Measurements from ENCODE around the gene KLHL6. TPM values are rescaled to one million over a fixed set of nuclear protein-coding genes. Genes with fewer than 3 reads are reported as not detected.

The KLHL6 gene
- total and polyA plus RNA-seq, 4 experiments from 2014 or later, result 8.4 to 56.1 (median 39.5) TPM

DNA sequence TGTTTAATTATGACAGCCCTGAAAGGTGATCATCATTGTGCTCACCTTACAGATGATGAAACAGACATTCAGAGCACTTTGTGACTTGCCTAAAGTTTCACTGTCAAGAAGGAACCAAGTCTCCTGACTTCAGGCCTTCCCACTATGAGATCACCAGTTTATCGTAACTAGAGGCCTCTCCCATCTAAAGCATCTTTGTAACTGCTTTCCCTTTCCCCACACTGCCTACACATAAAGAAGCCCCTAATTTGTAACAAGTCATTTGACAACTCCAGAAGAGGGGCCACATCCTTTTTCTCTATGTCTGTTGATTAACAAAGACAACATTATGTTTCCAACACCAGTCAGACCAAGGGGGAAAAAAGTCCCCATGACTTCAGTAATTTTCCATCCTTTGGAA is 1.1 kb downstream of the KLHL6 start:
- POLR2A ChIA-PET (ENCODE audit: partially characterized antibody), result interaction anchor here (1.7 kb wide), 2 partner anchors 38 to 41 kb away, joined by 5 to 13 read pairs; no protein-coding TSS in a partner anchor
- intact Hi-C loops (cut with micrococcal nuclease), result loop anchor here (2.0 kb wide), 2 partner anchors 32 to 142 kb away; partner anchors contain the start of gene YEATS2
- Mint-ChIP-seq H3K36me3 (peaks cover 17 to 31% of the 10 kb centered on the region in 2 donors), H3K9me3 (no peaks in the 10 kb centered on the region), H3K4me1 (peaks cover 39 to 68% (median 52%) of the 10 kb centered on the region in 4 donors), H3K27me3 (no peaks in the 10 kb centered on the region), H3K4me3 (peak overlapping the region; percentile 86 to 100 (median 98)), H3K27ac (peak overlapping the region; percentile 87 to 96 (median 91))
- peak in 2 of 5 donors; percentile 17 to 54 for DNase-seq
- CTCF ChIA-PET (ENCODE audit: partially characterized antibody), result interaction anchor here (1.6 kb wide), 1 partner anchor 35 kb away, joined by 5 read pairs; no protein-coding TSS in a partner anchor
- Histone ChIP-seq H3K4me1 (ENCODE audit: insufficient read depth, low read length) (peaks cover 59% of the 10 kb centered on the region), H3K9me3 (ENCODE audit: control insufficient read depth in 1 of 2, low read length in 2 of 2) (no peaks in the 10 kb centered on the region), H3K27ac (ENCODE audit: low read depth, low read length) (peak overlapping the region; percentile 80), H3K4me3 (ENCODE audit: low read length in 2 of 2) (peak overlapping the region; percentile 66 to 70), H3K36me3 (ENCODE audit: insufficient read depth, low read length) (no peaks in the 10 kb centered on the region), H3K27me3 (ENCODE audit: insufficient read depth, low read length) (no peaks in the 10 kb centered on the region)

DNA sequence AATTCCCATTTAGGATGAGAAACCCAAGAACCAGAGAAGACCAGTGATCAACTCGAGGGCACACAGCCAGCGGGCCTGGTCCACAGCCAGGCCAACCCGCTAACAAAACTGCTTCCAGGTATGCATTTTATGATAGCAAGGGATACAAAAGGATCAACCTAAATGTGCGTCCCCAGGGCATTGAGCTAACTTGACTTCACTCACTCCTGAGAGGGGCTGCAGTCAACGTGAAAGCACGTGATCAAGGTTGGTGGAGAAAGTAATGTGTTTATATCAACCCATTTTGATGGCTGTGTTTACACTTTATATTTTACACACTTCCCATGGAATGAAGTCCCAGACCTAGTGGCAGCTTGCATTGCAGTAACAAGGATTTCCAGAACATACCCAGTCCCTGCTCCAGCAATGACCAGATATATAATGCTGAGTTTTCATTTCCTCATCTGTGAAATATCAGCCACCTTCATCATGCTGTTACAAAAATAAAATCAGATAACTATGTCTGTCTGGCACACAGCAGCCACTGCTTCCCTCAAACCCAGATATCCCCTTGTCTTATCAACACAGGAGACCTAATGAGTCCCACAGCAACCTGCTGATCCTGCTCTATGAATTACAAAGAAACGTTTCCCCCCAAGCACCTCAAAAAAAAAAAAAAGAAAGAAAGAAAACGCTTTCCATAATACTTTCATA is 2.0 kb downstream of the KLHL6 start:
- peak overlapping the region; percentile 86 to 100 (median 98) for H3K4me3 Mint-ChIP-seq
- H3K9me3 Mint-ChIP-seq, result no peaks in the 10 kb centered on the region
- Histone ChIP-seq H3K27me3 (ENCODE audit: insufficient read depth, low read length) (no peaks in the 10 kb centered on the region), H3K4me1 (ENCODE audit: insufficient read depth, low read length) (peaks cover 67% of the 10 kb centered on the region), H3K4me3 (ENCODE audit: low read length in 2 of 2) (peak overlapping the region; percentile 66 to 70), H3K9me3 (ENCODE audit: control insufficient read depth in 1 of 2, low read length in 2 of 2) (no peaks in the 10 kb centered on the region), H3K27ac (ENCODE audit: low read depth, low read length) (peak overlapping the region; percentile 80), H3K36me3 (ENCODE audit: insufficient read depth, low read length) (no peaks in the 10 kb centered on the region)
- H3K27me3 Mint-ChIP-seq, result no peaks in the 10 kb centered on the region
- ChIA-PET CTCF (ENCODE audit: partially characterized antibody) (interaction anchor here (1.6 kb wide), 1 partner anchor 38 kb away, joined by 5 read pairs; no protein-coding TSS in a partner anchor), POLR2A (ENCODE audit: partially characterized antibody) (interaction anchor here (1.5 to 2.1 kb wide), 3 partner anchors 12 to 83 kb away, joined by 4 to 9 read pairs (median 6); no protein-coding TSS in a partner anchor)
- peak overlapping the region; percentile 87 to 96 (median 91) for H3K27ac Mint-ChIP-seq
- H3K36me3 Mint-ChIP-seq, result peaks cover 20 to 33% of the 10 kb centered on the region in 2 donors
- DNase-seq, result no peak
- intact Hi-C loops (cut with micrococcal nuclease), result loop anchor here (2.0 kb wide), 2 partner anchors 33 to 143 kb away; partner anchors contain the start of gene YEATS2
- H3K4me1 Mint-ChIP-seq, result peaks cover 43 to 73% (median 56%) of the 10 kb centered on the region in 4 donors

DNA sequence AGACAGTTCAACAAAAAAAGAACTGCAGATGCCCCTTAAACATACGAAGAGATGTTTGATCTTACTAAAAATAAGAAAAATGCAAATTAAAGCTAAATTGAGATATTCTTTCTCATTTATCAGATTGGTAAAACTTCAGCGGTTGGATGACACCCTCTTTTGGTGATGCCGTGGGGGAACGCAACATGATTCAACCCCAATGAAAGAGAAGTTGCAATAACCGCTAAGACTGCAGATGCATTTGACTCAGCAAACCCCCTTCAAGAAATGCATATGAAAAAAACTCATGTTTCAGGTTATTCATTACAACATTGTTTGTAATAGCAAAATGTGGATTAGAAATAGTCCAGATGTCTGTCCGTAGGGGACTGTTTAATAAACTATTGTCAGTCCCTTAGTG is 3.6 kb downstream of the KLHL6 start:
- ChIA-PET POLR2A (ENCODE audit: partially characterized antibody) (interaction anchor here (1.7 to 2.1 kb wide), 2 partner anchors 36 to 85 kb away, joined by 4 to 6 read pairs; no protein-coding TSS in a partner anchor), CTCF (ENCODE audit: partially characterized antibody) (interaction anchor here (0.7 to 1.6 kb wide), 3 partner anchors 8 to 218 kb away, joined by 3 to 5 read pairs (median 3); no protein-coding TSS in a partner anchor)

DNA sequence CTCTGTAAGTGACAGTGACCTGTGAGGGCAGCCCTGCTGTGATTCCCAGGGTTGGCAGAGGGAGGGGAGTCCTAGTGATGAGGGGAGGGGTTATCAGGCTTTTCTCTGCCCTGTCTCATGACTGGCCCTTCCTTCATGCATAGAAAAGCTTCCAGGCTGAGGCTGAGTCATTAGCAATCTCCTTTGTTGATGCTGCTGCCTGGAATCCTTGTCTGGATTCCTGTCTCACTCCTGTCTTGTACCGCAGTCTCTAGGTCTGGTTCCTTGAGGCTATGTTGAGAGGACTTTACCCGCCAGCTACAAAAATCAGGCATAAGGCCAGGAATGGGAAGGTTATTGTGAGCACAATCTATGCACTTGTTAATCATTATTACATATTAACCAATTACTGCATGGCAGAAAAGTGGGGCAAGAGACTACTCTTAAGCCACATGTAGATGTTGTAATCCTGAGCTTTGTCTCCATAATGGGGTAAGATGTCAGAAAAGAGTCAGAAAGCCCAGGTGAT is 7.2 kb downstream of the KLHL6 start:
- POLR2A ChIA-PET (ENCODE audit: partially characterized antibody), result interaction anchor here (1.3 kb wide), 1 partner anchor 20 kb away, joined by 3 read pairs; no protein-coding TSS in a partner anchor
- H3K4me3 ChIP-seq (ENCODE audit: low read length in 2 of 2), result no peak overlapping the region
- no peaks in the 10 kb centered on the region for H3K27me3 Mint-ChIP-seq
- peaks cover 4% of the 10 kb centered on the region for H3K36me3 ChIP-seq (ENCODE audit: insufficient read depth, low read length)
- peak overlapping the region in 2 of 8 donors; percentile 7 to 65 for H3K4me3 Mint-ChIP-seq
- DNase-seq, result no peak
- no peaks in the 10 kb centered on the region for H3K9me3 Mint-ChIP-seq
- H3K4me1 Mint-ChIP-seq, result peaks cover 49 to 87% (median 66%) of the 10 kb centered on the region in 4 donors
- H3K4me1 ChIP-seq (ENCODE audit: insufficient read depth, low read length), result peaks cover 72% of the 10 kb centered on the region
- no peak overlapping the region for H3K27ac ChIP-seq (ENCODE audit: low read depth, low read length)
- H3K27me3 ChIP-seq (ENCODE audit: insufficient read depth, low read length), result no peaks in the 10 kb centered on the region
- H3K9me3 ChIP-seq (ENCODE audit: control insufficient read depth in 1 of 2, low read length in 2 of 2), result no peaks in the 10 kb centered on the region
- H3K27ac Mint-ChIP-seq, result peak overlapping the region in 1 of 7 donors; percentile 30
- peaks cover 34 to 38% of the 10 kb centered on the region in 2 donors for H3K36me3 Mint-ChIP-seq
- intact Hi-C loops (cut with micrococcal nuclease), result no loop called here
- CTCF ChIA-PET (ENCODE audit: partially characterized antibody), result no interaction called here

More for the DNA sequence above, 3.6 kb downstream of the KLHL6 start:
- Histone ChIP-seq H3K4me3 (ENCODE audit: low read length in 2 of 2) (peak overlapping the region in 1 of 2 donors; percentile 3), H3K27me3 (ENCODE audit: insufficient read depth, low read length) (no peaks in the 10 kb centered on the region), H3K27ac (ENCODE audit: low read depth, low read length) (no peak overlapping the region), H3K9me3 (ENCODE audit: control insufficient read depth in 1 of 2, low read length in 2 of 2) (no peaks in the 10 kb centered on the region), H3K36me3 (ENCODE audit: insufficient read depth, low read length) (peaks cover 4% of the 10 kb centered on the region), H3K4me1 (ENCODE audit: insufficient read depth, low read length) (peaks cover 75% of the 10 kb centered on the region)
- intact Hi-C loops (cut with micrococcal nuclease), result no loop called here
- peak overlapping the region; percentile 45 to 100 (median 79) for H3K4me3 Mint-ChIP-seq
- peaks cover 48 to 86% (median 65%) of the 10 kb centered on the region in 4 donors for H3K4me1 Mint-ChIP-seq
- DNase-seq, result peak in 1 of 5 donors; percentile 15
- H3K27ac Mint-ChIP-seq, result peak overlapping the region in 3 of 7 donors; percentile 34 to 96 (median 41)
- no peaks in the 10 kb centered on the region for H3K27me3 Mint-ChIP-seq
- H3K36me3 Mint-ChIP-seq, result peaks cover 22 to 46% of the 10 kb centered on the region in 2 donors
- no peaks in the 10 kb centered on the region for H3K9me3 Mint-ChIP-seq

DNA sequence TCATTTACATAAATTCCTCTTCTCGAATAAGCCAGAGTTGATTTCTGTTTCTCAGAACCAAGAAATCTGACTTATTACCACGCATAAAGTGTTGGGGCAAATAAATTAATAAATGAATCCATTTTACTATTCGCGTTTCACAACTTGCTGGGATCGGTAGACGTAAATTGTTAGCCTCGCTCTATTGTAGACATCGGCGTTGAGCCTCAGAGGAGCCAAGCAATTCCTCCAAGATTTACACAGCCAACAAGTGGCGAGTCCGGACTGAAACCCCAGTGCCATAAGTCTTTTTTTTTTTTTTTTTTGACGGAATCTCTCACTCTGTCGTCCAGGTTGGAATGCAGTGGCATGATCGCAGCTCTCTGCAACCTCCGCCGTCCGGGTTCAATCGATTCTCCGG is 8.9 kb downstream of the KLHL6 start:
- ChIA-PET POLR2A (ENCODE audit: partially characterized antibody) (no interaction called here), CTCF (ENCODE audit: partially characterized antibody) (interaction anchor here (0.9 kb wide), 1 partner anchor 32 kb away, joined by 4 read pairs; no protein-coding TSS in a partner anchor)
- intact Hi-C loops (cut with micrococcal nuclease), result no loop called here
- Histone ChIP-seq H3K27me3 (ENCODE audit: insufficient read depth, low read length) (no peaks in the 10 kb centered on the region), H3K9me3 (ENCODE audit: control insufficient read depth in 1 of 2, low read length in 2 of 2) (no peaks in the 10 kb centered on the region), H3K27ac (ENCODE audit: low read depth, low read length) (no peak overlapping the region), H3K4me1 (ENCODE audit: insufficient read depth, low read length) (peaks cover 73% of the 10 kb centered on the region), H3K4me3 (ENCODE audit: low read length in 2 of 2) (no peak overlapping the region), H3K36me3 (ENCODE audit: insufficient read depth, low read length) (peaks cover 4% of the 10 kb centered on the region)
- no peaks in the 10 kb centered on the region for H3K27me3 Mint-ChIP-seq
- H3K27ac Mint-ChIP-seq, result no peak overlapping the region
- DNase-seq, result no peak
- H3K4me3 Mint-ChIP-seq, result no peak overlapping the region
- peaks cover 29 to 43% of the 10 kb centered on the region in 2 donors for H3K36me3 Mint-ChIP-seq
- H3K4me1 Mint-ChIP-seq, result peaks cover 52 to 89% (median 70%) of the 10 kb centered on the region in 4 donors
- H3K9me3 Mint-ChIP-seq, result no peaks in the 10 kb centered on the region

DNA sequence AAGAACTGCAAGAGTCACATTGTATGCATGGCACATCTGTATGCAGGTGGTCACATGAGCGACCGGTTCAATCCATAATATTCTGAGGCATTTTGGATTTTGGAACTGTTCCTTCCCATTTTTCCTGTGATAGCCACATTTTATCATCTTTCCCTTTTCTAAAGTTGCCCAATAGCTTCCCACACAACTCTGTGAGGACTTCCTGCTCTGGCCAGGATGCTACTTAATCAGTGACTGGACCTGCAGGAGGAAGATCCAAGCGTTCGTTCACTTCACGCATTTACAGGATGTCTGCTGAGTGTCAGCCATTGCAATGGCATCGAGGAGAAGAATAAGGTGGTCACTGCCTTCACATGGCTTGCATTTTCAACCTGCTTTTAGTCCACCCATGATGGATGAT is 9.8 kb downstream of the KLHL6 start:
- peaks cover 74% of the 10 kb centered on the region for H3K4me1 ChIP-seq (ENCODE audit: insufficient read depth, low read length)
- CTCF ChIA-PET (ENCODE audit: partially characterized antibody), result no interaction called here
- H3K4me3 ChIP-seq (ENCODE audit: low read length in 2 of 2), result no peak overlapping the region
- no peak overlapping the region for H3K27ac ChIP-seq (ENCODE audit: low read depth, low read length)
- H3K27me3 ChIP-seq (ENCODE audit: insufficient read depth, low read length), result no peaks in the 10 kb centered on the region
- POLR2A ChIA-PET (ENCODE audit: partially characterized antibody), result interaction anchor here (1.5 kb wide), 1 partner anchor 89 kb away, joined by 3 read pairs; the partner anchor contains the start of gene KLHL24
- H3K4me1 Mint-ChIP-seq, result peaks cover 52 to 90% (median 70%) of the 10 kb centered on the region in 4 donors
- H3K36me3 Mint-ChIP-seq, result peaks cover 24 to 38% of the 10 kb centered on the region in 2 donors
- no peaks in the 10 kb centered on the region for H3K27me3 Mint-ChIP-seq
- peaks cover 4% of the 10 kb centered on the region for H3K36me3 ChIP-seq (ENCODE audit: insufficient read depth, low read length)
- H3K27ac Mint-ChIP-seq, result peak overlapping the region in 3 of 7 donors; percentile 32 to 75 (median 70)
- H3K9me3 Mint-ChIP-seq, result no peaks in the 10 kb centered on the region
- H3K4me3 Mint-ChIP-seq, result peak overlapping the region in 1 of 8 donors; percentile 8
- H3K9me3 ChIP-seq (ENCODE audit: control insufficient read depth in 1 of 2, low read length in 2 of 2), result no peaks in the 10 kb centered on the region
- no peak for DNase-seq
- intact Hi-C loops (cut with micrococcal nuclease), result no loop called here
